ENCODE measurements around the gene FAM187B. TPM values are rescaled to one million over a fixed set of nuclear protein-coding genes. Genes with fewer than 3 reads are reported as not detected.

The FAM187B gene
- total and polyA plus RNA-seq, 2 of the 8 experiments (the other 6 are each of a cell fraction or from before 2014, with no cell fraction given): not detected

- H3K4me3 ChIP-seq (ENCODE audit: extremely low read depth in 1 of 4, insufficient read depth in 2 of 4, low read depth in 3 of 4, low read length in 4 of 4): no peak overlapping the region
- H3K23ac ChIP-seq (ENCODE audit: insufficient read length): no peak overlapping the region
- H3K79me2 ChIP-seq (ENCODE audit: control insufficient read depth in 1 of 2, insufficient read depth in 2 of 2, low read length in 2 of 2): no peaks in the 10 kb centered on the region
- no peak overlapping the region for H4K5ac ChIP-seq (ENCODE audit: insufficient read length, low read depth, low read length)
- H3K23me2 ChIP-seq (ENCODE audit: low read depth, low read length): no peaks in the 10 kb centered on the region; the same call in 1 of the 2 replicates
- H2AK5ac ChIP-seq (ENCODE audit: low read depth, low read length): no peak overlapping the region
- no peak for FAIRE-seq
- H2BK120ac ChIP-seq (replicated peaks; ENCODE audit: low read depth, low read length): no peak overlapping the region
- POLR2A ChIA-PET (ENCODE audit: partially characterized antibody): interaction anchor here (1.7 kb wide), 1 partner anchor 18 kb away, joined by 5 read pairs; no protein-coding TSS in a partner anchor
- H3K4ac ChIP-seq (replicated peaks; ENCODE audit: insufficient read length, low read depth, low read length): no peak overlapping the region
- WGBS, 2 experiments (ENCODE audit: extremely low coverage in 1 of 2, insufficient coverage in 1 of 2, insufficient read length in 1 of 2, insufficient replicate concordance in 2 of 2, low coverage in 1 of 2, low lambda C conversion rate in 2 of 2, missing lambda C conversion rate in 1 of 2): 89% methylated on average over 1 of the region's 1 CpG; no CpG with 5 or more reads in 1 of the 2 experiments
- no peak overlapping the region for H3K27ac ChIP-seq (ENCODE audit: low read depth, low read length)
- no peaks in the 10 kb centered on the region for H3K79me1 ChIP-seq (ENCODE audit: low read depth, low read length)
- no peak overlapping the region; the same call in 1 of the 2 replicates for H2BK15ac ChIP-seq (ENCODE audit: low read length)
- H3K4me2 ChIP-seq (ENCODE audit: insufficient read depth in 1 of 2, low read depth in 2 of 2, low read length in 2 of 2): no peak overlapping the region
- H3K9ac ChIP-seq (replicated peaks in 1 of 4; ENCODE audit: extremely low read depth in 1 of 4, low read depth in 3 of 4, low read length in 3 of 4): no peak overlapping the region
- H3K27me3 ChIP-seq (replicated peaks in 1 of 4; ENCODE audit: control insufficient read depth in 3 of 4, extremely low read depth in 1 of 4, insufficient read depth in 3 of 4, low read length in 3 of 4): no peaks in the 10 kb centered on the region
- H3K4me1 ChIP-seq (replicated peaks in 1 of 4; ENCODE audit: control insufficient read depth in 3 of 4, insufficient read depth in 4 of 4, low read length in 3 of 4): peaks cover 6 to 27% (median 16%) of the 10 kb centered on the region in 4 experiments
- no peak overlapping the region for H3K14ac ChIP-seq (ENCODE audit: insufficient read length)
- H2BK12ac ChIP-seq (ENCODE audit: low read depth, low read length): peak overlapping the region; percentile 62; the same call in 1 of the 2 replicates
- DNase-seq (ENCODE audit: low read depth in 1 of 2, low spot score in 2 of 2): no peak
- no peak overlapping the region for H4K8ac ChIP-seq (ENCODE audit: extremely low read depth, insufficient read depth, low read length)
- no peak overlapping the region for H2AFZ ChIP-seq (ENCODE audit: low read length)
- H4K20me1 ChIP-seq (replicated peaks in 1 of 2; ENCODE audit: control insufficient read depth in 1 of 2, insufficient read depth in 2 of 2, low read length in 2 of 2): no peaks in the 10 kb centered on the region
- CTCF ChIA-PET (ENCODE audit: partially characterized antibody): interaction anchor here (0.7 to 1.5 kb wide), 4 partner anchors 9 to 152 kb away, joined by 3 to 4 read pairs (median 3); partner anchors contain the start of gene FXYD7
- H3K18ac ChIP-seq (ENCODE audit: extremely low read depth, low read length): no peak overlapping the region
- no peak overlapping the region for H2BK20ac ChIP-seq (ENCODE audit: low read length)
- no peaks in the 10 kb centered on the region; a peak in 1 of 8 replicates for H3K36me3 ChIP-seq (ENCODE audit: control insufficient read depth in 2 of 4, insufficient read depth in 4 of 4, low read length in 3 of 4)
- H4K91ac ChIP-seq (replicated peaks; ENCODE audit: insufficient read length, low read length): no peak overlapping the region
- no peak overlapping the region for H2BK5ac ChIP-seq (ENCODE audit: low read depth, low read length)
- no peaks in the 10 kb centered on the region for H3K9me3 ChIP-seq (ENCODE audit: insufficient read depth in 2 of 2, low read depth in 1 of 2, low read length in 1 of 2)
- no peak overlapping the region for H3K56ac ChIP-seq (replicated peaks; ENCODE audit: insufficient read length, low read depth, low read length)
- TF ChIP-seq MAX (IDR thresholded peaks at IDR 0.05): no peak
- no peak for TF ChIP-seq TAF1 (IDR thresholded peaks at IDR 0.05; ENCODE audit: low read depth, low read length)
- TF ChIP-seq YY1 (IDR thresholded peaks at IDR 0.05; ENCODE audit: low read depth, low read length): no peak
- no peak for TF ChIP-seq FOSL1 (IDR thresholded peaks at IDR 0.05; ENCODE audit: insufficient read depth, low read depth, low read length)
- no peak for TF ChIP-seq SP1 (IDR thresholded peaks at IDR 0.05; ENCODE audit: low read depth, low read length)
- no peak for TF ChIP-seq NANOG (IDR thresholded peaks at IDR 0.05; ENCODE audit: insufficient read depth, low read depth, low read length, poor library complexity, severe bottlenecking)
- TF ChIP-seq GABPA (IDR thresholded peaks at IDR 0.05; ENCODE audit: borderline replicate concordance, insufficient read depth, low read length): no peak
- TF ChIP-seq SRF (IDR thresholded peaks at IDR 0.05; ENCODE audit: low read depth, low read length): no peak
- no peak for TF ChIP-seq JUND (IDR thresholded peaks at IDR 0.05; ENCODE audit: low read length)
- TF ChIP-seq KDM1A (IDR thresholded peaks at IDR 0.05; ENCODE audit: borderline replicate concordance, low read length): no peak
- TF ChIP-seq POLR2A (IDR thresholded peaks at IDR 0.05; ENCODE audit: control extremely low read depth in 1 of 2, low read depth in 2 of 2, low read length in 2 of 2): no peak
- no peak for TF ChIP-seq SIX5 (IDR thresholded peaks at IDR 0.05; ENCODE audit: low read depth, low read length)
- TF ChIP-seq SAP30 (IDR thresholded peaks at IDR 0.05; ENCODE audit: insufficient read depth, insufficient replicate concordance, low read length): no peak
Measured at GRCh38 chr19:35206855-35207254, 21.7 kb downstream of the FAM187B start.
